Kidney epithelial cell (primary cell): ENCODE results near the gene CACNG4. TPM values are rescaled to one million over a fixed set of nuclear protein-coding genes. Genes with fewer than 3 reads are reported as not detected.

ENCODE experiments used
- DNase-seq: peaks from one replicate; pipeline ENCODE4 v3.0.0-alpha.2; 2010; ENCODE audit warnings: low read depth
- H3K27me3 ChIP-seq: 2 replicates; pipeline ENCODE4 v1.6.0; 2011; ENCODE audit warnings: low read length; ENCODE audit not compliant: control insufficient read depth, insufficient read depth
- H3K36me3 ChIP-seq: 2 replicates; pipeline ENCODE4 v1.5.1; 2011; ENCODE audit warnings: low read length; ENCODE audit not compliant: control insufficient read depth, insufficient read depth
- H3K4me3 ChIP-seq: 2 replicates; pipeline ENCODE4 v1.5.1; 2011; ENCODE audit warnings: low read depth, mild to moderate bottlenecking, control low read depth, low read length
- total RNA-seq: library from RNA; depleted of rRNA; stranded (reverse); fragments of >200 nt; gene quantifications from 2 replicates; pipeline ENCODE4 v1.2.3, GENCODE V29; 2015
- TF ChIP-seq, protein P1 (sequence below): IDR thresholded peaks from 2 replicates; pipeline ENCODE4 v1.5.1; 2011; ENCODE audit warnings: mild to moderate bottlenecking, moderate library complexity, low read length, control low read depth, inconsistent platforms; ENCODE audit not compliant: insufficient read depth, poor library complexity, severe bottlenecking

CACNG4 gene
- total RNA-seq, 1 donor from 2014 or later: 0.84 TPM

DNA sequence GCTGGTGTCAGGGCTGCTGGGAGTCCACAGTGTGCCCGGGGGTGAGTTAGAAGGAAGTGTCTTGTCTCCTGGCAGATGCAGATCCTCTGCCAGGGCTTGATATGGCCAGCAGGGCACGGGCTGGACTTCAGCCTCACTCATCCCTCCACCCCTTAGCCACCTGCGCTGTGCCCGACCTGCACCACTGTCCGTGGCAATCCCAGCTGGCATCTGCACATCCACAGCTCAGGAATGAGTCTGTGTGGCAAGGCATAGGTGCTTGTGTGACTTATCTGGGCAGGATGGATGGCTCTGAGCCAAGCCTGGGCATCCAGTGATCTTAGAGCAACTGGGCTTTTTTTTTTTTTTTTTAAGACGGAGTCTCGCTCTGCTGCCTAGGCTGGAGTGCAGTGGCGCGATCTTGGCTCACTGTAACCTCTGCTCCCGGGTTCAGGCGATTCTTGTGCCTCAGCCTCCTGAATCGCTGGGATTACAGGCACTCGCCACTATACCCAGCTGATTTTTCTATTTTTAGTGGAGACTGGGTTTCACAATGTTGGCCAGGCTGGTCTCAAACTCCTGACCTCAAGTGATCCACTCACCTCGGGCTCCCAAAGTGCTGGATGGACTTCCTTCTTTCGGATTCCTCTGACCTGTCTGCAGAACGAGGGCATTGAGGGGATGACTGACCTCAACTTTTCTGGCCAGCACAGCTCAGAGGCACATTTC is 57.4 kb downstream of the CACNG4 start:
- DNase-seq: no peak
- no peak overlapping the region for H3K4me3 ChIP-seq
- no peaks in the 10 kb centered on the region for H3K36me3 ChIP-seq
- TF ChIP-seq, protein P1, sequence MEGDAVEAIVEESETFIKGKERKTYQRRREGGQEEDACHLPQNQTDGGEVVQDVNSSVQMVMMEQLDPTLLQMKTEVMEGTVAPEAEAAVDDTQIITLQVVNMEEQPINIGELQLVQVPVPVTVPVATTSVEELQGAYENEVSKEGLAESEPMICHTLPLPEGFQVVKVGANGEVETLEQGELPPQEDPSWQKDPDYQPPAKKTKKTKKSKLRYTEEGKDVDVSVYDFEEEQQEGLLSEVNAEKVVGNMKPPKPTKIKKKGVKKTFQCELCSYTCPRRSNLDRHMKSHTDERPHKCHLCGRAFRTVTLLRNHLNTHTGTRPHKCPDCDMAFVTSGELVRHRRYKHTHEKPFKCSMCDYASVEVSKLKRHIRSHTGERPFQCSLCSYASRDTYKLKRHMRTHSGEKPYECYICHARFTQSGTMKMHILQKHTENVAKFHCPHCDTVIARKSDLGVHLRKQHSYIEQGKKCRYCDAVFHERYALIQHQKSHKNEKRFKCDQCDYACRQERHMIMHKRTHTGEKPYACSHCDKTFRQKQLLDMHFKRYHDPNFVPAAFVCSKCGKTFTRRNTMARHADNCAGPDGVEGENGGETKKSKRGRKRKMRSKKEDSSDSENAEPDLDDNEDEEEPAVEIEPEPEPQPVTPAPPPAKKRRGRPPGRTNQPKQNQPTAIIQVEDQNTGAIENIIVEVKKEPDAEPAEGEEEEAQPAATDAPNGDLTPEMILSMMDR: no peak
- H3K27me3 ChIP-seq: peaks cover 8% of the 10 kb centered on the region

DNA sequence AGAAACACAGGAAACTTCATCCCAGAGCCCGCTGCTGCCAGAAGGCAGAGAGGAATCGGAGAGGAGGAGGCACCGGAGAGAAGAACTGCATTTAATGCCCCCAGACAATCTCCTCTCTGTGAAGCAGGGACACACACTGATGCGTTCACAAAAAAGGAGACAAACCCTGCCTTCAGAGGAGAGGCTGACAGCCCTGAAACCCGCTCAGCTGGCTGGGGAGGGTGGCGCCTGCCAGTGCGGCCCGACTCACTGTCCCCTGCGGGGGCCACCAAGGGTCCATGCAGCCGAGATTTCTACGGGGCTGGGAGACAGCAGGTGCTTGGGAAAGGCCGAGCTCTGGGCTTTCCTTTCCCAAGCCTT is 57.9 kb downstream of the CACNG4 start:
- no peak overlapping the region for H3K4me3 ChIP-seq
- H3K27me3 ChIP-seq: peaks cover 8% of the 10 kb centered on the region
- DNase-seq: no peak
- TF ChIP-seq, protein P1: no peak
- no peaks in the 10 kb centered on the region for H3K36me3 ChIP-seq

GRCh38 chr17:67024736-67025135 is 60.2 kb downstream of the CACNG4 start:
- H3K27me3 ChIP-seq: peaks cover 6% of the 10 kb centered on the region
- no peak for DNase-seq
- TF ChIP-seq, protein P1: no peak
- no peaks in the 10 kb centered on the region for H3K36me3 ChIP-seq
- H3K4me3 ChIP-seq: no peak overlapping the region

GRCh38 chr17:67025216-67025792 is 60.8 kb downstream of the CACNG4 start:
- H3K36me3 ChIP-seq: no peaks in the 10 kb centered on the region
- no peak for DNase-seq
- no peak overlapping the region for H3K4me3 ChIP-seq
- TF ChIP-seq, protein P1: no peak
- H3K27me3 ChIP-seq: peaks cover 5% of the 10 kb centered on the region

DNA sequence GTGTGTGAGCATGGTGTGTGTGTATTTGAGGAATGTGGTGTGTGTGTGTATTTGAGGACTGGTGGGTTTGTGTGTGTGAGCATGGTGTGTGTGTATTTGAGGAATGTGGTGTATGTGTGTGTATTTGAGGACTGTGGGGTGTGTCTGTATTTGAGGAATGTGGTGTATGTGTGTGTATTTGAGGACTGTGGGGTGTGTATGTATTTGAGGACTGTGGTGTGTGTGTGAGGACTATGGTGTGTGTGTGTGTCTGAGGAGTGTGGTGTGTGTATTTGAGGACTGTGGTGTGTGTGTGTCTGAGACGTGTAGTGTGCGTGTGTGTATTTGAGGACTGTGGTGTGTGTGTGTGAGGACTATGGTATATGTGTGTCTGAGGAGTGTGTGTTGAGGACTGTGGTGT is 61.8 kb downstream of the CACNG4 start:
- H3K4me3 ChIP-seq: no peak overlapping the region
- DNase-seq: no peak
- H3K36me3 ChIP-seq: no peaks in the 10 kb centered on the region
- TF ChIP-seq, protein P1: no peak
- H3K27me3 ChIP-seq: peaks cover 4% of the 10 kb centered on the region
